ENCODE results near the gene UNC80. TPM values are rescaled to one million over a fixed set of nuclear protein-coding genes. Genes with fewer than 3 reads are reported as not detected.

Gene UNC80
- total RNA-seq, 1 donor from 2014 or later = 0.38 TPM

DNA sequence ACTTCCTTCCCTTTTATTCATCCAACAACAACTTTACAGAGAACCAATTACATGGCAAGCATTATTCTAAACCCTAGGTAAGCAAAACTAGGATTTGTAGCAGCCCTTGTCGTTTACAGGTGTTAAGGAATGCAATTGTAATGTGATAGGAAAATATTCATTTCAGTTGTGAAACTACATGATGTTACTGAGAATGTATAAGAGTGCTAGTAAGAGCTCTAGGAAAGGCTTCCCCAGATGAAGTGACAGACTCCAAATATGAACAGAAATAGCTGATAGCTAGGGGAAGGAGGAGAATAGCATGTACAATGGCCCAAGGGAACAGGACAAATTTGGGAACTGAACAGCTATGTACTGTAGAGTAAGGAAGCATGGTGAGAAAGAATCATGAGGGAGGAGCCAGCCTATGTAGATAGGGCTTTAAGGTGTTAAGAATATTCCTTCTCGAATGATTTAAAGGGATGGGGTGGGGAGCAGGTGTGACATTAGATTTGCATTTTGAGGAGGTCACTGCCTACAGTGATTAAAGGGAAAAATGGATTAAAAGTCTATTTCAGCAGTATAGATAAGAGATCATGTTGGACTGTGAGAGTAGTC lies 262.6 kb downstream of the UNC80 start:
- no peak for DNase-seq (ENCODE audit: low spot score in 2 of 2, unreplicated experiment in 2 of 2)
- Mint-ChIP-seq H3K4me1 (no peaks in the 10 kb centered on the region), H3K27me3 (ENCODE audit: low read depth) (no peaks in the 10 kb centered on the region), H3K36me3 (no peaks in the 10 kb centered on the region), H3K27ac (no peak overlapping the region), H3K4me3 (no peak overlapping the region), H3K9me3 (peaks cover 5% of the 10 kb centered on the region)
- TF ChIP-seq, protein P1, sequence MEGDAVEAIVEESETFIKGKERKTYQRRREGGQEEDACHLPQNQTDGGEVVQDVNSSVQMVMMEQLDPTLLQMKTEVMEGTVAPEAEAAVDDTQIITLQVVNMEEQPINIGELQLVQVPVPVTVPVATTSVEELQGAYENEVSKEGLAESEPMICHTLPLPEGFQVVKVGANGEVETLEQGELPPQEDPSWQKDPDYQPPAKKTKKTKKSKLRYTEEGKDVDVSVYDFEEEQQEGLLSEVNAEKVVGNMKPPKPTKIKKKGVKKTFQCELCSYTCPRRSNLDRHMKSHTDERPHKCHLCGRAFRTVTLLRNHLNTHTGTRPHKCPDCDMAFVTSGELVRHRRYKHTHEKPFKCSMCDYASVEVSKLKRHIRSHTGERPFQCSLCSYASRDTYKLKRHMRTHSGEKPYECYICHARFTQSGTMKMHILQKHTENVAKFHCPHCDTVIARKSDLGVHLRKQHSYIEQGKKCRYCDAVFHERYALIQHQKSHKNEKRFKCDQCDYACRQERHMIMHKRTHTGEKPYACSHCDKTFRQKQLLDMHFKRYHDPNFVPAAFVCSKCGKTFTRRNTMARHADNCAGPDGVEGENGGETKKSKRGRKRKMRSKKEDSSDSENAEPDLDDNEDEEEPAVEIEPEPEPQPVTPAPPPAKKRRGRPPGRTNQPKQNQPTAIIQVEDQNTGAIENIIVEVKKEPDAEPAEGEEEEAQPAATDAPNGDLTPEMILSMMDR (IDR thresholded peaks at IDR 0.05; ENCODE audit: unreplicated experiment) = no peak

DNA sequence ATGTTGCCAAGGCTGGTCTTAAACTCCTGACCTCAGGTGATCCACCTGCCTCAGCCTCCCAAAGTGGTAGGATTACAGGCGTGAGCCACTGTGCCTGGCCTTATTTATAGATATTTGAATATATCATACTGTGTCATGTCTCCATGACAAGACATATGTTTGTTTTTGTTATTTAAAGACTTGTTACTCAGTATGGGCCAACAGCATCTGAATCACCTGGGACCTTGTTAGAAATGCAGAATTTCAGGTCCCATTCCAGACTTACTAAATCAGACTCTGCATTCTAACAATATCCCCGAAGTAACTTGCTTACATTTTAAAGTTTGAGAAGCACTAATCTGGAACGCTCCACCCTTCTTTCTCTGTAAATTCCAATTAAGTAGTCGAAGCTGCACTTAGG lies 264.0 kb downstream of the UNC80 start:
- Mint-ChIP-seq H3K4me3 (no peak overlapping the region), H3K36me3 (no peaks in the 10 kb centered on the region), H3K27me3 (ENCODE audit: low read depth) (no peaks in the 10 kb centered on the region), H3K4me1 (no peaks in the 10 kb centered on the region), H3K9me3 (peaks cover 5% of the 10 kb centered on the region), H3K27ac (no peak overlapping the region)
- TF ChIP-seq, protein P1 (IDR thresholded peaks at IDR 0.05; ENCODE audit: unreplicated experiment) = no peak
- no peak for DNase-seq (ENCODE audit: low spot score in 2 of 2, unreplicated experiment in 2 of 2)

DNA sequence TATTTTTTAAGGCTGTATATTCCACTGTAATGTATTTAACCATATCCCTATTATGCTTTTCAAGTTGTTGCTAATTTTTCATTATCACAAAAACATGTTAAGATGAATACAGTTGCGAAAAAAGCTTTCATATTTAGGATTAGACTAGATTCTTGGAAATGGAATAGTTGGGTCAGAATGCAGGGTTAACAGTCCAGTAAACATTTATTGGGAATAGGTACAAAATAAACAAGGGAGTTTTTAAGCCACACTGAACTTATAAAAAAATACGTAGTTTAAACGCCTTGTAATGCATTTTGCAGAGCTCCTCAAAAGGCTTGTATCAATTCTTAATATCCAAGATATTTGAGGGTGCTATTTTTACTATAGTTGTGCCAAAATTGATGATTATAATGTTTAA lies 266.4 kb downstream of the UNC80 start:
- Mint-ChIP-seq H3K36me3 (peaks cover 2% of the 10 kb centered on the region), H3K27me3 (ENCODE audit: low read depth) (no peaks in the 10 kb centered on the region), H3K4me1 (no peaks in the 10 kb centered on the region), H3K9me3 (peaks cover 5% of the 10 kb centered on the region), H3K4me3 (no peak overlapping the region), H3K27ac (no peak overlapping the region)
- DNase-seq (ENCODE audit: low spot score in 2 of 2, unreplicated experiment in 2 of 2) = no peak
- TF ChIP-seq, protein P1 (IDR thresholded peaks at IDR 0.05; ENCODE audit: unreplicated experiment) = no peak

DNA sequence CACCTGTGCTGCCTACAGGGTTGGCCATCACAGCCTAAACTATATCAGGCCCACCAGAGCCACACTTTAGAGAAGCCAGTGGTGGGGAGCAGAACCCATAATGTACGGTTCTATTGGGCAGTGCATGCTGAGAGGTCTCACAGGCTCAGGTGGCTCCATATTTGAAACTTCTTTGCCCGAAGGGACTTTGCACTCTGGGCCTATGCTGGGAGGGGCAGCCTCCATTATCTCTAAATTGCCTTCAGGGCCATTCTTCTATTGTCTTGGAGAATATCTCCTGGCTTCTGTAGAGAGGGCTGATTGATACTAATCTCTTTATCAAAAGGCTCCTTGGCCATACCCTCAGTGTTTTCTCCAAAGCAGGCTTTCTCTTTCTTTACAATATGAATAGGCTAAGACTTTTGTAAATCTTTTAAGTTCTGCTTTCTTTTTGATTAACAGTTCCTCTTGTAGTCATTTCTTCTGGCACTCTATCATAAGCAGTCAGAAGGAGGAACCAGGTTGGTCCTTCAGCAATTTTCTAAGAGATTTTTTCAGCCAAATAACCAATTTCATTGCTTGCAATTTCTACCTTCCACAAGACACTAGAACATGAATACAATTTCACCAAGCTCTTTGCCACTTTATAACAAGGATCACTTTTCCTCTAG lies 275.3 kb downstream of the UNC80 start:
- no peaks in the 10 kb centered on the region for H3K27me3 Mint-ChIP-seq (ENCODE audit: low read depth)
- H3K9me3 Mint-ChIP-seq = peaks cover 13% of the 10 kb centered on the region
- H3K4me1 Mint-ChIP-seq = no peaks in the 10 kb centered on the region
- DNase-seq (ENCODE audit: low spot score in 2 of 2, unreplicated experiment in 2 of 2) = no peak
- no peak overlapping the region for H3K4me3 Mint-ChIP-seq
- no peak overlapping the region for H3K27ac Mint-ChIP-seq
- H3K36me3 Mint-ChIP-seq = peaks cover 20% of the 10 kb centered on the region
- TF ChIP-seq, protein P1 (IDR thresholded peaks at IDR 0.05; ENCODE audit: unreplicated experiment) = no peak

Other genes starting within 250 kb of the UNC80 start
- gene RPE, start 230.8 kb downstream of the UNC80 start, total RNA-seq = 42.8 to 51.3 TPM (median 47.7 TPM) in 3 replicates